ENCODE measurements around the gene RAB6D. TPM values are rescaled to one million over a fixed set of nuclear protein-coding genes. Genes with fewer than 3 reads are reported as not detected.
"Not testable (repeated sequence)": the region's sequence is repeated elsewhere in the genome, so short reads cannot be mapped to it uniquely, and the experiment has no call there.

Gene RAB6D
- total RNA-seq, 2 experiments from 2014 or later, result not detected

DNA sequence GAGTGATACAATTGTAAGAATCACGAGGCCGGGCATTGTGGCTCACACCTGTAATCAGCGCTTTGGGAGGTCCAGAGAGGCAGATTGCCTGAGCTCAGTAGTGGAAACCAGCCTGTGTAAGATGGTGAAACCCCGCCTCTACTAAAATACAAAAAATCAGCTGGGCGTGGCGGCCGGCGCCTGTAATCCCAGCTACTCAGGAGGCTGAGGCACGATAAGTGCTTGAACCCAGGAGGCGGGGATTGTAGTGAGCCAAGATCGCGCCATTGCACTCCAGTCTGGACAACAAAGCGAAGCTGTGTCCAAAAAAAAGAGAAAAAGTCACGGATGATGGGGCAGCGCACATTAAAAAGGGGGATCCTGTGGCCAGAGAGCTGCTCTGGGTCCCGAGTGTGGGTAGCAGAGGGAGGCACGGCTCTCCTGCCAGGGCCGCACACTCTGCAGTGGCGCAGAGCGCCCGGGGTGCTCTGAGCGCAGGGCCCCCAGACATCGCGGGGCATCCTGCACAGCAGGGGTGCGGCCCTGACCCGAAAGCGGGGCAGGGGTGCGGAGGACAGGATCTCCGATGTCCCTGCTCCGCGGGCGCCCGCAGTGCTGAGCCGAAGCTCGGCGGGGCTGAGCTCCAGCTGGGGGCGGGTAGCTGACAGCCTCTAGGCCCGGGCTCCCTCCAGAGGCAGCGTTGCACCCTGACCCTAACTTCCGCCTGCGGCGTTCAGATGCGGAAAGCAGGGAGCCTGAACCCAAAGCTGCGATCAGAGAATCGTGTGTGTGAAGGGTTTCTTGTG is 30.4 kb upstream of the RAB6D start:
- Histone ChIP-seq H3K79me2 (ENCODE audit: insufficient read depth, low read depth, low read length) (no peaks in the 10 kb centered on the region), H3K27ac (ENCODE audit: low read depth, low read length, poor library complexity, severe bottlenecking) (no peak overlapping the region), H4K20me1 (ENCODE audit: insufficient read depth, low read length) (no peaks in the 10 kb centered on the region), H3K36me3 (ENCODE audit: insufficient read depth, low read length) (no peaks in the 10 kb centered on the region), H3K9me3 (ENCODE audit: low read length) (no peaks in the 10 kb centered on the region), H3K9me2 (ENCODE audit: insufficient read depth, low read length) (no peaks in the 10 kb centered on the region), H3K4me1 (ENCODE audit: insufficient read depth, low read length, poor library complexity, severe bottlenecking) (no peaks in the 10 kb centered on the region), H2AFZ (ENCODE audit: low read length) (no peak overlapping the region), H3K4me3 (ENCODE audit: low read depth, low read length, poor library complexity, severe bottlenecking) (no peak overlapping the region), H3K4me2 (ENCODE audit: low read length) (no peak overlapping the region)
- TF ChIP-seq, protein P1, sequence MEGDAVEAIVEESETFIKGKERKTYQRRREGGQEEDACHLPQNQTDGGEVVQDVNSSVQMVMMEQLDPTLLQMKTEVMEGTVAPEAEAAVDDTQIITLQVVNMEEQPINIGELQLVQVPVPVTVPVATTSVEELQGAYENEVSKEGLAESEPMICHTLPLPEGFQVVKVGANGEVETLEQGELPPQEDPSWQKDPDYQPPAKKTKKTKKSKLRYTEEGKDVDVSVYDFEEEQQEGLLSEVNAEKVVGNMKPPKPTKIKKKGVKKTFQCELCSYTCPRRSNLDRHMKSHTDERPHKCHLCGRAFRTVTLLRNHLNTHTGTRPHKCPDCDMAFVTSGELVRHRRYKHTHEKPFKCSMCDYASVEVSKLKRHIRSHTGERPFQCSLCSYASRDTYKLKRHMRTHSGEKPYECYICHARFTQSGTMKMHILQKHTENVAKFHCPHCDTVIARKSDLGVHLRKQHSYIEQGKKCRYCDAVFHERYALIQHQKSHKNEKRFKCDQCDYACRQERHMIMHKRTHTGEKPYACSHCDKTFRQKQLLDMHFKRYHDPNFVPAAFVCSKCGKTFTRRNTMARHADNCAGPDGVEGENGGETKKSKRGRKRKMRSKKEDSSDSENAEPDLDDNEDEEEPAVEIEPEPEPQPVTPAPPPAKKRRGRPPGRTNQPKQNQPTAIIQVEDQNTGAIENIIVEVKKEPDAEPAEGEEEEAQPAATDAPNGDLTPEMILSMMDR (conservative IDR thresholded peaks at IDR 0.05; ENCODE audit: low read length), result no peak
- no peak for TF ChIP-seq EZH2phosphoT487 (IDR thresholded peaks at IDR 0.05; ENCODE audit: borderline replicate concordance, low read depth, low read length)
- no TSS peak for BruUV-seq (replicated peaks)
- no peak for DNase-seq (ENCODE audit: low spot score)
- ChIA-PET CTCF (ENCODE audit: unreplicated experiment) (no interaction called here), POLR2A (no interaction called here)
- intact Hi-C loops (cut with micrococcal nuclease; ENCODE audit: unreplicated experiment), result no loop called here

DNA sequence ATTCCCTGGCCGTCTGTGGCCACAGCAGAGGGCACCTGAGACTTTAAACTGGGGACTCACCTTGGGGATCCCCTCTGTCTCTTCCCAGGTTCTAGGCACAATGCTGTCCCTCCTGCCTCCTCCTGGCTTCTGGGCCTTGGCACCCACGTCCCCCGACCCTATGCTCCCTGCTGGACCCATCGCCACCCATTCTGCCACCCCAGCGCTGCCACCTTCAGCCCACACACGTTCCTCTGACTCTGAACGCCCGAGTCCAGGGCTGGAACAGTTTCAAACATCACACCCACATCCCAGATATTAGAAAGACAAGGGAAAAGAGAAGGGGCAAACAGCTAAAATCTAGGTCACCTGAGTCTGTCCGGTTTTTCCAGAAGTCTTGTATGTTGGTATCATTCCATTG is 28.0 kb upstream of the RAB6D start:
- H4K20me1 ChIP-seq (ENCODE audit: insufficient read depth, low read length); H3K27ac ChIP-seq (ENCODE audit: low read depth, low read length, poor library complexity, severe bottlenecking); H3K4me3 ChIP-seq (ENCODE audit: low read depth, low read length, poor library complexity, severe bottlenecking); H3K9me3 ChIP-seq (ENCODE audit: low read length); H3K9me2 ChIP-seq (ENCODE audit: insufficient read depth, low read length); H2AFZ ChIP-seq (ENCODE audit: low read length); DNase-seq (ENCODE audit: low spot score); CTCF ChIA-PET (ENCODE audit: unreplicated experiment); intact Hi-C loops (cut with micrococcal nuclease; ENCODE audit: unreplicated experiment); H3K4me2 ChIP-seq (ENCODE audit: low read length); H3K36me3 ChIP-seq (ENCODE audit: insufficient read depth, low read length); POLR2A ChIA-PET; BruUV-seq (replicated peaks); H3K79me2 ChIP-seq (ENCODE audit: insufficient read depth, low read depth, low read length); H3K4me1 ChIP-seq (ENCODE audit: insufficient read depth, low read length, poor library complexity, severe bottlenecking): not testable (repeated sequence)

DNA sequence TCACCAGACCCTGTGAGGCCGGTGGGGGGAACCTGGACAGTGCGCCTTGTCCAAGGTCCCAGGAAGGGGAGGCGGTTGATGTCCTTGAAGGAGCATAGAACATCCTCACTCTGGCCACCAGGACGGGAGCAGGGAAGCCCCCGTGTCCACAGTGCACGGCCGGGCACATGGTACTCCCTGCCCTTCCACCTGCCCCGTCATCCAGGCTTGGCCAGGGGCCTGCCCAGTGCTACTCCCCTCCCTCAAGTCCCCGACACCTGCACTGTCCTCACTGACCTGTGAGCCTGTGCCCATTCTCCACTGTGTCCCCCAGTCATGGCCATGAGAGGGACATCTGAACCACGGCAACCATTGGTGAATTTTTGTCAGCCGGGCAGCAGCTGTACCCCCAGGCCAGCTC is 27.5 kb upstream of the RAB6D start:
- H4K20me1 ChIP-seq (ENCODE audit: insufficient read depth, low read length); H2AFZ ChIP-seq (ENCODE audit: low read length); H3K4me2 ChIP-seq (ENCODE audit: low read length); H3K36me3 ChIP-seq (ENCODE audit: insufficient read depth, low read length); H3K9me3 ChIP-seq (ENCODE audit: low read length); intact Hi-C loops (cut with micrococcal nuclease; ENCODE audit: unreplicated experiment); H3K9me2 ChIP-seq (ENCODE audit: insufficient read depth, low read length); H3K27ac ChIP-seq (ENCODE audit: low read depth, low read length, poor library complexity, severe bottlenecking); BruUV-seq (replicated peaks); H3K4me1 ChIP-seq (ENCODE audit: insufficient read depth, low read length, poor library complexity, severe bottlenecking); H3K79me2 ChIP-seq (ENCODE audit: insufficient read depth, low read depth, low read length); DNase-seq (ENCODE audit: low spot score); CTCF ChIA-PET (ENCODE audit: unreplicated experiment); H3K4me3 ChIP-seq (ENCODE audit: low read depth, low read length, poor library complexity, severe bottlenecking); POLR2A ChIA-PET: not testable (repeated sequence)

DNA sequence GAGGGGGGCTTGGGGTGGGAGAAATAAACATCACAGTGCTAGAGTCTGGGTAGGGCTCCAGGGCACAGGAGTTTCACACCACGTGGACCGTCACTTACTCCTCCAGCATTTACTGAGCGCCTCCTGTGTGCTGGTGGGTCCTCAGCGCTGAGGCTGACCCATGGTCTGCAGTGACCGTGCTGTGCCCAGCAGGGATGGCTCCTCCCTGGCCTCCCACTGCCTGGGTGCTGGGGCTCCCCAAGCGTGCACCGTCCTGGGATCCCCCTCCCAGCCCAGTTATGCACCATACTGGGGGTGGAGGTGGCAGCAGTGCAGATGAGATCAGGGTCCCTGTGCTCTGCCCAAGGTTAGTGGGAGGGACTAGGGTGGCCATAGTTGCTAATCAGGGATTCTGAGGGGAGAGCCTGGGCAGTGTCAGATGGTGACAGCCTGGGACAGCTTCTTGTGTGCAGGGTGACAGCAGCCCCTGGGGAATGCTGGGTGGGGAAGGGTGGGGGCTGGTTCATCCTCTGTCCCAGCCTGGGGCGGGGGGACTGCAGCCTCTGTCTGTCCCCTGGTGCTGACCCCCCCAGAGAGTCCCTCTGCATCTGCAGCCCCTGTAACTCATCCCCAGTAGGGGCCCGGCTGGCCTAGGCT is 26.6 kb upstream of the RAB6D start:
- H3K27ac ChIP-seq (ENCODE audit: low read depth, low read length, poor library complexity, severe bottlenecking); H3K9me2 ChIP-seq (ENCODE audit: insufficient read depth, low read length); BruUV-seq (replicated peaks); H3K9me3 ChIP-seq (ENCODE audit: low read length); H3K4me2 ChIP-seq (ENCODE audit: low read length); H3K36me3 ChIP-seq (ENCODE audit: insufficient read depth, low read length); H3K79me2 ChIP-seq (ENCODE audit: insufficient read depth, low read depth, low read length); H3K4me3 ChIP-seq (ENCODE audit: low read depth, low read length, poor library complexity, severe bottlenecking); H4K20me1 ChIP-seq (ENCODE audit: insufficient read depth, low read length); POLR2A ChIA-PET; DNase-seq (ENCODE audit: low spot score); H2AFZ ChIP-seq (ENCODE audit: low read length); CTCF ChIA-PET (ENCODE audit: unreplicated experiment); H3K4me1 ChIP-seq (ENCODE audit: insufficient read depth, low read length, poor library complexity, severe bottlenecking); intact Hi-C loops (cut with micrococcal nuclease; ENCODE audit: unreplicated experiment): not testable (repeated sequence)

Measured in OCI-LY7 (cell line).